Endodermal cell (in vitro differentiated cells): ENCODE results near the gene KLHL40. TPM values are rescaled to one million over a fixed set of nuclear protein-coding genes. Genes with fewer than 3 reads are reported as not detected.

Experiments
- DNase-seq: peaks from one replicate; pipeline ENCODE4 v3.0.0-alpha.2; 2017
- H3K27ac ChIP-seq: 2 replicates; pipeline ENCODE4 v1.5.1; 2013; ENCODE audit warnings: mild to moderate bottlenecking, low read depth, low read length, moderate library complexity
- H3K27me3 ChIP-seq: 2 replicates; pipeline ENCODE4 v1.6.1; 2013; ENCODE audit warnings: mild to moderate bottlenecking, low read length, moderate library complexity; ENCODE audit not compliant: insufficient read depth, control insufficient read depth, poor library complexity, severe bottlenecking
- H3K36me3 ChIP-seq: 2 replicates; pipeline ENCODE4 v1.7.0; 2013; ENCODE audit warnings: mild to moderate bottlenecking, low read length, moderate library complexity; ENCODE audit not compliant: control insufficient read depth, insufficient read depth
- H3K4me1 ChIP-seq: one replicate; pipeline ENCODE4 v1.7.0; 2013; ENCODE audit warnings: low read length; ENCODE audit not compliant: control insufficient read depth, insufficient read depth
- H3K4me3 ChIP-seq: 2 replicates; pipeline ENCODE4 v1.5.1; 2013; ENCODE audit warnings: mild to moderate bottlenecking, low read length, moderate library complexity
- H3K9ac ChIP-seq: 2 replicates; pipeline ENCODE4 v1.6.1; 2013; ENCODE audit warnings: mild to moderate bottlenecking, low read length, moderate library complexity; ENCODE audit not compliant: poor library complexity, severe bottlenecking; ENCODE audit errors: extremely low read depth
- H3K9me3 ChIP-seq: 2 replicates; pipeline ENCODE4 v1.6.1; 2013; ENCODE audit warnings: mild to moderate bottlenecking, low read length, moderate library complexity; ENCODE audit not compliant: control insufficient read depth
- H3K27ac Mint-ChIP-seq: 2 replicates; pipeline ENCODE4 v1.8.0; 2020; ENCODE audit warnings: mixed read lengths
- H3K27me3 Mint-ChIP-seq: 2 replicates; pipeline ENCODE4 v1.8.0; 2021; ENCODE audit warnings: mild to moderate bottlenecking, mixed read lengths; ENCODE audit not compliant: insufficient read depth
- H3K36me3 Mint-ChIP-seq: 2 replicates; pipeline ENCODE4 v1.8.0; 2020; ENCODE audit warnings: low read depth, mixed read lengths
- H3K4me1 Mint-ChIP-seq: 2 replicates; pipeline ENCODE4 v1.8.0; 2020; ENCODE audit warnings: mixed read lengths
- H3K4me3 Mint-ChIP-seq: 2 replicates; pipeline ENCODE4 v1.8.0; 2020; ENCODE audit warnings: mild to moderate bottlenecking, moderate library complexity, mixed read lengths
- H3K9me3 Mint-ChIP-seq: 2 replicates; pipeline ENCODE4 v1.8.0; 2020; ENCODE audit warnings: mild to moderate bottlenecking, mixed read lengths
- CTCF ChIP-seq: fragments of 200-600 bp; sonication (generic); conservative IDR thresholded peaks from 2 replicates; pipeline ENCODE4 v1.5.0; 2021; ENCODE audit warnings: antibody characterized with exemption, mild to moderate bottlenecking
- WGBS, 2 experiments: methylation state at CpG; one replicate each; pipeline versions ENCODE4 v1.1.5 to v1.1.7; 2013; ENCODE audit warnings: missing lambda C conversion rate in 2 of 2, mixed read lengths in 1 of 2; ENCODE audit not compliant: insufficient coverage in 1 of 2, insufficient read length in 1 of 2; 5-methylcytosine and 5-hydroxymethylcytosine counted together
- total RNA-seq, 2 donors: library from RNA; stranded (reverse); fragmentation: NEBNext Ultra II Directional in 1 of 2; extraction: Animal tissue kit (Norgen Biotek cat#: 25700) in 1 of 2; gene quantifications; 2 replicates in 1 of 2; 3 replicates in 1 of 2; pipeline ENCODE4 v1.2.1, GENCODE V29; 2021

KLHL40 gene
- total RNA-seq, 2 donors from 2014 or later, result not detected

GRCh38 chr3:42741796-42742195 lies 56.5 kb downstream of the KLHL40 start:
- DNase-seq, result peak; percentile 24
- no peaks in the 10 kb centered on the region for H3K36me3 ChIP-seq
- H3K9me3 ChIP-seq, result no peaks in the 10 kb centered on the region
- Mint-ChIP-seq H3K4me1 (peaks cover 4% of the 10 kb centered on the region), H3K4me3 (no peak overlapping the region), H3K27ac (no peak overlapping the region), H3K36me3 (no peaks in the 10 kb centered on the region), H3K27me3 (no peaks in the 10 kb centered on the region), H3K9me3 (peaks cover 3% of the 10 kb centered on the region)
- no peak overlapping the region for H3K27ac ChIP-seq
- no peak overlapping the region for H3K4me3 ChIP-seq
- no peak overlapping the region for H3K9ac ChIP-seq
- 86 to 88% methylated on average over 3 of the region's 3 CpGs for WGBS, 2 experiments
- no peaks in the 10 kb centered on the region for H3K4me1 ChIP-seq
- H3K27me3 ChIP-seq, result no peaks in the 10 kb centered on the region
- no peak for TF ChIP-seq CTCF

Other genes starting within 250 kb of the KLHL40 start
- gene VIPR1, start 182.9 kb upstream of the KLHL40 start, total RNA-seq, result 10 to 100 TPM; 12.9 to 14.7 TPM
- gene SEC22C, start 103.6 kb upstream of the KLHL40 start, total RNA-seq, result 10 to 100 TPM; 35.2 to 38.4 TPM
- 10 to 100 TPM; 37.8 to 44.8 TPM for gene SS18L2, start 94.7 kb upstream of the KLHL40 start, total RNA-seq
- 100 to 1,000 TPM; 101 to 116 TPM for gene NKTR, start 84.9 kb upstream of the KLHL40 start, total RNA-seq
- 1 to 10 TPM; 4.6 to 7.2 TPM for gene ZBTB47, start 31.8 kb upstream of the KLHL40 start, total RNA-seq
- not detected for gene HHATL, start 17.3 kb downstream of the KLHL40 start, total RNA-seq
- 1 to 10 TPM in 1 of 2 donors, under 1 TPM in 1; 0.64 to 1.1 TPM for gene CCDC13, start 87.7 kb downstream of the KLHL40 start, total RNA-seq
- gene HIGD1A, start 119.0 kb downstream of the KLHL40 start, total RNA-seq, result 100 to 1,000 TPM; 116 to 121 TPM
- gene ACKR2, start 123.9 kb downstream of the KLHL40 start, total RNA-seq, result 1 to 10 TPM; 1.1 TPM
- not detected for gene CYP8B1, start 190.3 kb downstream of the KLHL40 start, total RNA-seq
- 1 to 10 TPM in 1 of 2 donors, not detected in 1; 1.8 TPM for gene ZNF662, start 220.6 kb downstream of the KLHL40 start, total RNA-seq